Mucosa of rectum (tissue), 2 donors: ENCODE measurements around the gene MTERF4.

ENCODE experiments used
- H3K27ac ChIP-seq, 2 donors: one replicate each; pipeline ENCODE4 v1.7.0; 2013; ENCODE audit warnings: inconsistent platforms in 2 of 2, low read depth in 2 of 2, low read length in 2 of 2
- H3K27me3 ChIP-seq, 2 donors: one replicate each; pipeline ENCODE4 v1.7.0; 2013; ENCODE audit warnings: low read length in 2 of 2; ENCODE audit not compliant: control insufficient read depth in 2 of 2, insufficient read depth in 2 of 2
- H3K36me3 ChIP-seq, 2 donors: one replicate each; pipeline ENCODE4 v1.7.0; 2013; ENCODE audit warnings: low read length in 2 of 2; ENCODE audit not compliant: control insufficient read depth in 2 of 2, insufficient read depth in 2 of 2
- H3K4me1 ChIP-seq, 2 donors: one replicate each; pipeline ENCODE4 v1.7.0; 2013; ENCODE audit warnings: low read length in 2 of 2, mild to moderate bottlenecking in 1 of 2; ENCODE audit not compliant: control insufficient read depth in 2 of 2, insufficient read depth in 2 of 2
- H3K4me3 ChIP-seq, 2 donors: one replicate each; pipeline ENCODE4 v1.7.0; 2013; ENCODE audit warnings: low read length in 2 of 2
- H3K9ac ChIP-seq, 2 donors: one replicate each; pipeline ENCODE4 v1.7.0; 2013; ENCODE audit warnings: low read length in 2 of 2, low read depth in 1 of 2, mild to moderate bottlenecking in 1 of 2
- H3K9me3 ChIP-seq, 2 donors: one replicate each; pipeline ENCODE4 v1.7.0; 2013; ENCODE audit warnings: low read length in 2 of 2; ENCODE audit not compliant: control insufficient read depth in 2 of 2
- donor health status: healthy.
- donor health status: Normal muscosa, but diverticular disease.

The MTERF4 gene

DNA sequence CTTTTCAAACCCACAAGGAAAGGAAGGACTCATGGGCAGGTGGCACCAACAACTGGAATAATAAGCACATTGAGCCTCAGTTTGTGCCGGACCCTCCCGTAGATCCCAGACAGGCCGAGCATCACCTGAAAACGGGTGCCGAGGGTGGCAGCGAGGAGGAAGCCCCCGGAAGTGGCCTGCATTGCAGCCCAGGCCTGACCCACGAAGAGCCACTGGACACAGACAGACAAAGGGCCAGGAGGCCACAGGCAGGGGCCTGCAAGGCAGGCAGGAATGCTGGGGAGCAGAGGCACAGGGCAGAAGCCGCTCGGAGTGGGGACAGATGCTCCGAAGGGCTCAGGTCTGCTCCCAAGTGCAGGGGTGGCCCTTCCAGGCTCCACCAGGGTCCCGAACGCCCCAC is 31.7 kb downstream of the MTERF4 start:
- peaks cover 7 to 11% of the 10 kb centered on the region in 2 donors for H3K36me3 ChIP-seq
- no peak overlapping the region for H3K27ac ChIP-seq
- H3K27me3 ChIP-seq: no peaks in the 10 kb centered on the region
- no peaks in the 10 kb centered on the region for H3K4me1 ChIP-seq
- no peak overlapping the region for H3K9ac ChIP-seq
- H3K9me3 ChIP-seq: no peaks in the 10 kb centered on the region
- no peak overlapping the region for H3K4me3 ChIP-seq

DNA sequence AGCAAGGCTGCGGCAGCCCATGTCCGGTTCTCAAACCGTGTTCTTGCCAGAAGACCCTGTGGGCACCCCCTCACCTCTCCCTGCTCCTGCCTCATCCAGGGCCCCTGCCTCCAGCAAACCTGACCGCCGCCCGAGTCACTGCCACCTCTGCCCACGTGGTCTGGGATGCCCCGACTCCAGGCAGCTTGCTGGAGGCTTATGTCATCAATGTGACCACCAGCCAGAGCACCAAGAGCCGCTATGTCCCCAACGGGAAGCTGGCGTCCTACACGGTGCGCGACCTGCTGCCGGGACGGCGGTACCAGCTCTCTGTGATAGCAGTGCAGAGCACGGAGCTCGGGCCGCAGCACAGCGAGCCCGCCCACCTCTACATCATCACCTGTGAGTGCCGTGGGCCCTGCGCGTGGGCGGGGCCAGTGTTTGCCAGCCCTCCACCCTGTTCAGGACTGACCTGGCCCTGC is 32.2 kb downstream of the MTERF4 start:
- Histone ChIP-seq H3K9ac (no peak overlapping the region), H3K36me3 (peaks cover 2 to 11% of the 10 kb centered on the region in 2 donors), H3K27me3 (no peaks in the 10 kb centered on the region), H3K27ac (no peak overlapping the region), H3K4me3 (no peak overlapping the region), H3K9me3 (no peaks in the 10 kb centered on the region), H3K4me1 (no peaks in the 10 kb centered on the region)

DNA sequence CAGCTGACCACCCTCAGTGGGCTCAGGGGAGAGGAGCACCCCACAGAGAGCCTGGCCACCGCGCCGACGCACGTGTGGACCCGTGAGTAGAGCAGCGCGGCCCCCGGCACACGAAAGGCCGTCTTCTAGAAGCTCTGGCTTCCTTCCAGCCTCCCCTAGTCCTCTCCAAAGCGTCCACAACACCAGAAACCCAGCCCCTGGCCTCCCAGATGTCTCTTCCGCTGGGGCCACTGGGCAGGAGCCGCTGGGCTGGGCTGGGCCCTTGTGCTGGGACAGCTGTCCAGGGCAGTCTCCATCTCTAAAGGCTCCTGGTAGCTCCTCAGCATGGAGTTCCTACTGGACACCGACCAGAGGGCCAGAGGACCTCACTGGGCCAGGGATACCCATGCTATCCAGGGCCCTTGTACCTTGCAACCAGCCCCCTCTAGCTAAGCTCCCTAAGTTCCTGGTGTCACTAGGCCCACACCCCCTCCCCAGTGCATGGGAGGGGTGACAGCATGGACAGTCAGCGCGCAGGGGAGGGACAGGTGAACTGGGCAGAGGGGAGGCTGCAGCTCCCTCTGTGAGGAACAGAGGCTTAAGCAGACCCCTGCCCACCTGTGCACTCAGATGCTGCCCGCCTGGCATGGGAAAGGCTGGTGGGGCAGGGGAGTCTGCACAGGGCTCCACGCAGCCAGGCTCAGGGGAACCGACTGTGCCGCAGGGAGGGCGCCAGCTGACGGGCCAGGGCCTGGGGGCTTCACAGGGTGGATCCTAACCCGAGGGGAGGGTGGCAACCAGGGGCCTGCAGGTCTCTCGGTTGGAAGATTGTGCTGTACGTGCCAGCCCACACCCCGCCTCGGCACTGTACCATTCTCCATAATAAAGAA is 32.9 kb downstream of the MTERF4 start:
- no peak overlapping the region for H3K4me3 ChIP-seq
- no peaks in the 10 kb centered on the region for H3K9me3 ChIP-seq
- H3K36me3 ChIP-seq: peaks cover 2 to 8% of the 10 kb centered on the region in 2 donors
- peaks cover 0 to 2% of the 10 kb centered on the region in 2 donors for H3K4me1 ChIP-seq
- H3K9ac ChIP-seq: no peak overlapping the region
- H3K27me3 ChIP-seq: no peaks in the 10 kb centered on the region
- no peak overlapping the region for H3K27ac ChIP-seq

DNA sequence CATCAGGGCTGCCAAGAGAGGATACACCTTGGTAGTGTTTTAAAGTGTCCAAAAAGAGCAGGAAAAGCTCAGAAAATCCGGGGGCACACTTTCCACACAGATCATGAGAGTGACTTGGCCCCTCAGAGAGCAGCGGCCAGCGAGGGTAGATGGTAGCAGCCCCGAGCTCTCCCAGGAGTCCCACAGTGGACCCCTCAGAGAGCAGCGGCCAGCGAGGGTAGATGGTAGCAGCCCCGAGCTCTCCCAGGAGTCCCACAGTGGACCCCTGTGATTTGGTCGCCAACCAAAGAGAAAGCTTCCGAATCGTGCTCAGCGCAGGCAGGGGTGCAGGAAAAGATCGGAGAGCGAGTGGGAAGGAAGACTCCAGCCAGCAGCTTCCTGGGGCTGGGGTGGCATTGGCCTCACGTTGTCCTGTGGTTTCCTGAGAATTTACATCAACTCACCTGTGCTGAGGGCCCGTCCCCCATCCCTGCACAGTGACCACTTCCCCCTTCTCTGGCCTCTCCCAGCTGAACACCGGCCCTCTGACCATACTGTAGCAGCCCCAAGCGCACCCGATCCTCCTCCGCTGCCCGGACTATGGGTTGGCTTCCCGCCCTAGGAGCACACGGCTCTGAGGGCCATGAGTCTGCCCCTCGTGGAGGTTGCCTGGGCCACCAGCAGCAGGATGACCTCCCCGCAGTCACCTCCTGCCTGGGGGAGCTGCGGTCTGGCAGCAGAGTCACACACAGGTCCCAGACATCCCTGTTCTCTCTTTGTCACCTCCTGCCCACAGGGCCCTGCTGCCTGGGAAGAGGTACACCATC is 33.7 kb downstream of the MTERF4 start:
- Histone ChIP-seq H3K36me3 (peaks cover 0 to 3% of the 10 kb centered on the region in 2 donors), H3K9ac (no peak overlapping the region), H3K27ac (no peak overlapping the region), H3K27me3 (no peaks in the 10 kb centered on the region), H3K4me1 (peaks cover 0 to 3% of the 10 kb centered on the region in 2 donors), H3K4me3 (no peak overlapping the region), H3K9me3 (no peaks in the 10 kb centered on the region)

DNA sequence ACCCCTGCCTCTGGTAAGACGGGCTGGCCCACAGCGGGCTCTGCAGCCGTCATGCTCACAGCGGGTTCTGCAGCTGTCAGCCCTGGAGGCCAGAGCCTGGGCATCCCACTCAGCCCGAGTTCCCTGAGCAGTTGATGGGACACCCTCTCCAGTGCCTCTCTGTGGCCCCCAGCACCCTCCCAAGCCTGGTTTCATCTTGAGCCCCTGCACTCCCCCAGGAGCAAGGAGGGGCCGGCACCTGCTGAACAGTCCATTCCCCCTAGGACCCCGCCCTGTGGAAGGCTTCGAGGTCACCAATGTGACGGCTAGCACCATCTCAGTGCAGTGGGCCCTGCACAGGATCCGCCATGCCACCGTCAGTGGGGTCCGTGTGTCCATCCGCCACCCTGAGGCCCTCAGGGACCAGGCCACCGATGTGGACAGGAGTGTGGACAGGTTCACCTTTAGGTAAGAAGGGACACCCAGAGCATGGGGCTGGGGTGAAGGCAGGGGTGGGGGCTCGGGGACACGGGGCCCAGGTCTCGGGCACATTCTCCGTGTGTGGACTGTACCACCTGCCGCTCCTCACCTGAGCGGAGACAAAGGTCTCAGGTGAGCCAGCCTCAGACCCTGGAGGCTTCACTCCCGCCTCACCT is 34.5 kb downstream of the MTERF4 start:
- no peak overlapping the region for H3K4me3 ChIP-seq
- no peaks in the 10 kb centered on the region for H3K27me3 ChIP-seq
- H3K9ac ChIP-seq: no peak overlapping the region
- H3K27ac ChIP-seq: no peak overlapping the region
- peaks cover 0 to 3% of the 10 kb centered on the region in 2 donors for H3K4me1 ChIP-seq
- peaks cover 0 to 3% of the 10 kb centered on the region in 2 donors for H3K36me3 ChIP-seq
- H3K9me3 ChIP-seq: no peaks in the 10 kb centered on the region

DNA sequence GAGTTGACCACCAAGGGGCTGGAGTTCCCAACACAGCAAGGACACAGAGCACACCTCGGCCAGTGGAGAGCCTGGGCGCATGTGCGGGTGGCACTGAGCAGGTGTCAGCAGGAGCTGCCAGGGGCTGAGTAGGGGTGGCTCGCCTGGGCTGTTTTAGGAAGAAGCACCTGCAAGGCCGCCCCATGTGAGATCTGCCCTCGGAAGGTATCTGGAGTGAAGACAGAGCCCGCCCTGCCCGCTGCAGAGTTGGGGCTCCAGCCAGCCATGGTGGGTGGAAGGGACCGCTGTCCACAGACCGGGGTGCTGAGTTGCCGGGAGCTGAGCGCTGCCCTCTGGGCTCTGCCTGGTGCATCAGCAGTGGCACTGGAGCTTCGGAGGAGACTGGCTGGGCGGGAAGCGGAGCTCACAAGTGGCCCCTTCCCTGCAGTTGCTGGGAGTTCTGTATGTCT is 35.2 kb downstream of the MTERF4 start:
- Histone ChIP-seq H3K9me3 (no peaks in the 10 kb centered on the region), H3K27ac (no peak overlapping the region), H3K9ac (no peak overlapping the region), H3K4me1 (peaks cover 0 to 3% of the 10 kb centered on the region in 2 donors), H3K27me3 (no peaks in the 10 kb centered on the region), H3K4me3 (no peak overlapping the region), H3K36me3 (peaks cover 0 to 3% of the 10 kb centered on the region in 2 donors)

DNA sequence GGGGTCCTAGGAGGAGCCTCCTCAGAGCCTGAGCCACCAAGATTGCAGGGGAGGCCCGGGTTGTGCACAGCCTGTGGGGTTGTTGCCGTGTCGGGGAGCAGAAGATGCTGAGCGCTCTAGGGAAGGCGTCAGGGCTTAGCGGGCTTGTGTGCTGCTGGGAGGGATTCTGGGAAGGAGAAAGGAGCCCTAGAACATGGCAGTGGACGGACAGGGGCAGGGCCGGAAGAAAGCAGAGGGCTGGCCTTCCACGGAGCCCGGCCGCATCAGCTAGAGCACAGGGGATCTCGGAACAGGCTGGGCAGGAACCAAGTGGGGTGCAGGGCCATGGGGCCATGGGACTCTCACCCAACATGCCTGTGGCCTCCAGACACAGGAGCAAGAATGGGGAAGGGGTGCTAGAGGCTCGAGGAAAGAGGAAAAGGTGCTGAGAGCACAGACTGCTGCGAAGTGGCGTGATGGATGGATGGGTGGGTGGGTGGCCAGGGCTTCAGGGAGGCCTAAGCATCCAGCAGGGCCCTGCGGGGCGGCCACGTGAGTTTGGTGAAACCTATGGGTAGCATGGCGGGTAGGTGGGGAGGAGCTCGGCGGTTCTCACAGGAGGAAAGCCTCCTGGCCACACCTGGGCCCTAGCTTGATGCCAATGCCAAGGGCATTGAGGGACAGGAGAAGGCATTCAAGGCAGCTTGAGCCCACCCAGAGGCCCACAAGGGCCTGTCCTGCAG is 35.8 kb downstream of the MTERF4 start:
- H3K36me3 ChIP-seq: peaks cover 0 to 3% of the 10 kb centered on the region in 2 donors
- no peaks in the 10 kb centered on the region for H3K27me3 ChIP-seq
- H3K9me3 ChIP-seq: no peaks in the 10 kb centered on the region
- H3K4me1 ChIP-seq: peaks cover 0 to 3% of the 10 kb centered on the region in 2 donors
- H3K27ac ChIP-seq: no peak overlapping the region
- no peak overlapping the region for H3K4me3 ChIP-seq
- no peak overlapping the region for H3K9ac ChIP-seq

DNA sequence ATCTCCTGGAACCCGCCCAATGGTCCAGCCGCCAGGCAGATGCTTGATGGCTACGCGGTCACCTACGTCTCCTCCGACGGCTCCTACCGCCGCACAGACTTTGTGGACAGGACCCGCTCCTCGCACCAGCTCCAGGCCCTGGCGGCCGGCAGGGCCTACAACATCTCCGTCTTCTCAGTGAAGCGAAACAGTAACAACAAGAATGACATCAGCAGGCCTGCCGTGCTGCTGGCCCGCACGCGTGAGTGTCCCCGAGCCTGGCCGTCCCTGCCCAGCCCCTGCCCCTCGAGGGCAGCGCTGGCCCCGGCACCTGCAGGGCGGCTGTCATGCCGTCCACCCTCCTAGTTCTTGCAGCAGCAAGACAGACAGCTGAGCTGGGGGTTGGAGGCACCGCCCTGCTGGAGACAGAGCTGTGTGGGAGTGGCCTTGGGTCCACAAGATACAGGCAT is 36.7 kb downstream of the MTERF4 start:
- H3K27me3 ChIP-seq: no peaks in the 10 kb centered on the region
- peaks cover 0 to 3% of the 10 kb centered on the region in 2 donors for H3K36me3 ChIP-seq
- no peak overlapping the region for H3K27ac ChIP-seq

DNA sequence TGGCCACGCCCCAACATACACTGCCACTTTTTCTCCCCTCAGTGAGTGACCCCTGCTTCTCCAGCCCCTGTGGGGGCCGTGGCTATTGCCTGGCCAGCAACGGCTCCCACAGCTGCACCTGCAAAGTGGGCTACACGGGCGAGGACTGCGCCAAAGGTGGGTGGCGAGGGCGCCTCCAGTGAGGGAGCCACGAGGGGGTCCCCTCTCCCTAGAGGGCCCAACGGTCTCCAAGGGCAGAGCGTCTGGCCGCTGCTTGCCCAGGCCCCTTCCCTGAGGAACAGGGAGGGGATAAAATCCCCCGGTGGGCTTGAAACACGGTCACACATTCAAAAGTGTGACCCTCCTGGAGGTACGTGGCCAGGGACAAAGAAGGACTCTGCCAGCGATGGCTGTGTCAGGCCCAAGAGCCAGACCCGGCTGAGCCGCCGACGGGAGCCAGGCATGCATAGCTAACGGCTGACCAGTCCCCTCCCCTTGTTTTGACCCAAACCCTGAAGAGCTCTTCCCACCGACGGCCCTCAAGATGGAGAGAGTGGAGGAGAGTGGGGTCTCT is 37.2 kb downstream of the MTERF4 start:
- no peak overlapping the region for H3K9ac ChIP-seq

More for the DNA sequence above, 36.7 kb downstream of the MTERF4 start:
- Histone ChIP-seq H3K9ac (no peak overlapping the region), H3K4me3 (no peak overlapping the region), H3K9me3 (no peaks in the 10 kb centered on the region), H3K4me1 (peaks cover 0 to 3% of the 10 kb centered on the region in 2 donors)

More for the DNA sequence above, 37.2 kb downstream of the MTERF4 start:
- Histone ChIP-seq H3K27me3 (no peaks in the 10 kb centered on the region), H3K36me3 (peaks cover 0 to 3% of the 10 kb centered on the region in 2 donors), H3K9me3 (no peaks in the 10 kb centered on the region), H3K4me1 (peaks cover 0 to 3% of the 10 kb centered on the region in 2 donors), H3K27ac (no peak overlapping the region), H3K4me3 (no peak overlapping the region)
